ENCODE measurements around the gene SLC16A1.

Gene SLC16A1

GRCh38 chr1:112882271-112882744 lies 73.7 kb downstream of the SLC16A1 start:
- Histone ChIP-seq H3K4me1 (ENCODE audit: low read length) (peaks cover 42% of the 10 kb centered on the region), H3K27ac (ENCODE audit: low read length) (peak overlapping the region; percentile 65), H4K20me1 (ENCODE audit: insufficient read depth, low read length) (no peaks in the 10 kb centered on the region), H3K4me2 (ENCODE audit: low read length) (peak overlapping the region; percentile 80), H3K79me2 (ENCODE audit: low read length) (no peaks in the 10 kb centered on the region), H2AFZ (ENCODE audit: low read depth, low read length) (peak overlapping the region; percentile 83), H3K4me3 (ENCODE audit: low read length) (peak overlapping the region; percentile 51; the same call in 1 of the 2 replicates), H3K9me3 (ENCODE audit: insufficient read depth, low read length) (no peaks in the 10 kb centered on the region), H3K36me3 (replicated peaks; ENCODE audit: low read depth, low read length) (no peaks in the 10 kb centered on the region), H3K27me3 (ENCODE audit: low read depth, low read length) (no peaks in the 10 kb centered on the region), H3K9ac (ENCODE audit: low read length) (peak overlapping the region; percentile 70; the same call in 1 of the 2 replicates)
- TF ChIP-seq EZH2phosphoT487 (IDR thresholded peaks at IDR 0.05; ENCODE audit: low read depth) (no peak), CTCF (IDR thresholded peaks at IDR 0.05; ENCODE audit: low read depth, low read length) (no peak)

DNA sequence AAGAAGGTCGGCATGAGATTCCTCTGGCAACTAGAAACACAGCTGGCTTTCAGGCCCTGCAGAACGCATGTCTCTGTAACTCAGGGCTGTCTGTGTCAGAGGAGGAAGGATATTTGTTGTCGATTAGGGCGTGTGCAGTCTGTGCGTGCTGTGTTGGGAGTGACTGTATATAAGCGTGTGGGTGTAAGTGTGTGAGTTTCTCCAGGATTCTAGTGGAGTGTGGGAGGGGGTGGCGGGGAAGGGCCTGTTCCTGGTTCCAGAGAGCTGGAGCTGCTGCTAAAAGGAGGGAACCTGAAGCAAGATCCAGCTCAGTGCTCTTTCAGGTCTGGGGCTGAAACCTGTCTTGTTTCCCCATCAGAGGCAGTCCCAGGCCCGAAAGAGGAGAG lies 74.3 kb downstream of the SLC16A1 start:
- Histone ChIP-seq H3K36me3 (replicated peaks; ENCODE audit: low read depth, low read length) (no peaks in the 10 kb centered on the region), H3K27me3 (ENCODE audit: low read depth, low read length) (no peaks in the 10 kb centered on the region), H3K4me3 (ENCODE audit: low read length) (no peak overlapping the region), H4K20me1 (ENCODE audit: insufficient read depth, low read length) (no peaks in the 10 kb centered on the region), H3K27ac (ENCODE audit: low read length) (peak overlapping the region; percentile 65), H3K9me3 (ENCODE audit: insufficient read depth, low read length) (no peaks in the 10 kb centered on the region), H2AFZ (ENCODE audit: low read depth, low read length) (0 out of 2 replicates have a peak overlapping the region, but pooled peaks have one; percentile 83), H3K79me2 (ENCODE audit: low read length) (no peaks in the 10 kb centered on the region), H3K4me2 (ENCODE audit: low read length) (0 out of 2 replicates have a peak overlapping the region, but pooled peaks have one; percentile 80), H3K9ac (ENCODE audit: low read length) (peak overlapping the region; percentile 70; the same call in 1 of the 2 replicates), H3K4me1 (ENCODE audit: low read length) (peaks cover 42% of the 10 kb centered on the region)
- TF ChIP-seq CTCF (IDR thresholded peaks at IDR 0.05; ENCODE audit: low read depth, low read length) (no peak), EZH2phosphoT487 (IDR thresholded peaks at IDR 0.05; ENCODE audit: low read depth) (no peak)

GRCh38 chr1:112879834-112880233 lies 76.2 kb downstream of the SLC16A1 start:
- H3K79me2 ChIP-seq (ENCODE audit: low read length) = no peaks in the 10 kb centered on the region
- H3K4me3 ChIP-seq (ENCODE audit: low read length) = no peak overlapping the region
- H3K36me3 ChIP-seq (replicated peaks; ENCODE audit: low read depth, low read length) = no peaks in the 10 kb centered on the region
- no peak overlapping the region for H3K9ac ChIP-seq (ENCODE audit: low read length)
- no peak overlapping the region for H2AFZ ChIP-seq (ENCODE audit: low read depth, low read length)
- H3K9me3 ChIP-seq (ENCODE audit: insufficient read depth, low read length) = no peaks in the 10 kb centered on the region
- H4K20me1 ChIP-seq (ENCODE audit: insufficient read depth, low read length) = no peaks in the 10 kb centered on the region
- no peaks in the 10 kb centered on the region for H3K27me3 ChIP-seq (ENCODE audit: low read depth, low read length)
- peaks cover 42% of the 10 kb centered on the region for H3K4me1 ChIP-seq (ENCODE audit: low read length)
- no peak overlapping the region for H3K27ac ChIP-seq (ENCODE audit: low read length)
- H3K4me2 ChIP-seq (ENCODE audit: low read length) = no peak overlapping the region
- TF ChIP-seq EZH2phosphoT487 (IDR thresholded peaks at IDR 0.05; ENCODE audit: low read depth) (no peak), CTCF (IDR thresholded peaks at IDR 0.05; ENCODE audit: low read depth, low read length) (no peak)

- Histone ChIP-seq H3K27ac (ENCODE audit: low read length) (no peak overlapping the region), H4K20me1 (ENCODE audit: insufficient read depth, low read length) (no peaks in the 10 kb centered on the region), H3K36me3 (replicated peaks; ENCODE audit: low read depth, low read length) (no peaks in the 10 kb centered on the region), H3K4me1 (ENCODE audit: low read length) (peaks cover 45% of the 10 kb centered on the region), H3K79me2 (ENCODE audit: low read length) (no peaks in the 10 kb centered on the region), H3K9me3 (ENCODE audit: insufficient read depth, low read length) (no peaks in the 10 kb centered on the region), H3K4me2 (ENCODE audit: low read length) (peak overlapping the region; percentile 94), H2AFZ (ENCODE audit: low read depth, low read length) (peak overlapping the region; percentile 13; the same call in 1 of the 2 replicates), H3K4me3 (ENCODE audit: low read length) (peak overlapping the region; percentile 72), H3K27me3 (ENCODE audit: low read depth, low read length) (no peaks in the 10 kb centered on the region), H3K9ac (ENCODE audit: low read length) (peak overlapping the region; percentile 32; the same call in 1 of the 2 replicates)
- TF ChIP-seq EZH2phosphoT487 (IDR thresholded peaks at IDR 0.05; ENCODE audit: low read depth) (no peak), CTCF (IDR thresholded peaks at IDR 0.05; ENCODE audit: low read depth, low read length) (peak; percentile 60)
These were observed 77.7 kb downstream of the SLC16A1 start for GRCh38 chr1:112878321-112878720.
